AG10803 (cell line): ENCODE results near the gene SCGB3A1.

Experiments used
- DNase-seq: peaks from one replicate; pipeline ENCODE4 v3.0.0; 2010; ENCODE audit warnings: low read depth
- H3K4me3 ChIP-seq: 2 replicates; pipeline ENCODE4 v1.5.1; 2011; ENCODE audit warnings: mild to moderate bottlenecking, low read length, control low read depth
- CTCF ChIP-seq: conservative IDR thresholded peaks from 2 replicates; pipeline ENCODE4 v1.5.1; 2011; ENCODE audit warnings: mild to moderate bottlenecking, low read length, control low read depth, inconsistent platforms

Gene SCGB3A1

GRCh38 chr5:180558232-180558631 lies 33.1 kb downstream of the SCGB3A1 start:
- no peak for DNase-seq
- no peak for TF ChIP-seq CTCF

GRCh38 chr5:180557217-180557809 lies 34.0 kb downstream of the SCGB3A1 start:
- peak; percentile 11 for DNase-seq
- TF ChIP-seq CTCF: no peak
- H3K4me3 ChIP-seq: no peak overlapping the region

More at GRCh38 chr5:180558232-180558631, 33.1 kb downstream of the SCGB3A1 start:
- H3K4me3 ChIP-seq: no peak overlapping the region

GRCh38 chr5:180555168-180555921 lies 36.0 kb downstream of the SCGB3A1 start:
- peak; percentile 32 for DNase-seq
- H3K4me3 ChIP-seq: no peak overlapping the region
- TF ChIP-seq CTCF: no peak

- DNase-seq: no peak
- H3K4me3 ChIP-seq: no peak overlapping the region
- TF ChIP-seq CTCF: no peak
Observed at GRCh38 chr5:180553530-180553929, 37.8 kb downstream of the SCGB3A1 start.

GRCh38 chr5:180548563-180548962 lies 42.7 kb downstream of the SCGB3A1 start:
- DNase-seq: no peak
- no peak overlapping the region for H3K4me3 ChIP-seq
- TF ChIP-seq CTCF: no peak

GRCh38 chr5:180545248-180545647 lies 46.1 kb downstream of the SCGB3A1 start:
- H3K4me3 ChIP-seq: no peak overlapping the region
- no peak for TF ChIP-seq CTCF
- no peak for DNase-seq

- DNase-seq: no peak
- H3K4me3 ChIP-seq: no peak overlapping the region
Observed at GRCh38 chr5:180541710-180542109, 49.6 kb downstream of the SCGB3A1 start.

More at GRCh38 chr5:180541710-180542109, 49.6 kb downstream of the SCGB3A1 start:
- TF ChIP-seq CTCF: no peak
